Skeletal muscle satellite cell (primary cell): Measurements from ENCODE around the gene MCF2L. TPM values are rescaled to one million over a fixed set of nuclear protein-coding genes. Genes with fewer than 3 reads are reported as not detected.

Source experiments
- H3K27me3 ChIP-seq: 2 replicates; pipeline ENCODE4 v1.7.0; 2013; ENCODE audit warnings: low read length; ENCODE audit not compliant: control insufficient read depth, insufficient read depth
- H3K36me3 ChIP-seq: 2 replicates; pipeline ENCODE4 v1.7.0; 2013; ENCODE audit warnings: mild to moderate bottlenecking, control low read depth, low read length; ENCODE audit not compliant: insufficient read depth
- H3K4me1 ChIP-seq: 2 replicates; pipeline ENCODE4 v1.7.0; 2013; ENCODE audit warnings: low read length; ENCODE audit not compliant: control insufficient read depth, insufficient read depth
- H3K4me2 ChIP-seq: 2 replicates; pipeline ENCODE4 v1.7.0; 2013; ENCODE audit warnings: mild to moderate bottlenecking, low read length
- H3K4me3 ChIP-seq: 2 replicates; pipeline ENCODE4 v1.7.0; 2013; ENCODE audit warnings: low read length
- H3K9ac ChIP-seq: 2 replicates; pipeline ENCODE4 v1.7.0; 2013; ENCODE audit warnings: mild to moderate bottlenecking, low read depth, low read length, moderate library complexity
- H3K9me3 ChIP-seq: replicated peaks from 2 replicates; pipeline ENCODE4 v1.7.0; 2013; ENCODE audit warnings: mild to moderate bottlenecking, control low read depth, low read length
- total RNA-seq: library from RNA; depleted of rRNA; stranded (reverse); fragments of >200 nt; gene quantifications from 2 replicates; pipeline ENCODE4 v1.2.3, GENCODE V29; 2012; rRNA removed

MCF2L gene, protein sequence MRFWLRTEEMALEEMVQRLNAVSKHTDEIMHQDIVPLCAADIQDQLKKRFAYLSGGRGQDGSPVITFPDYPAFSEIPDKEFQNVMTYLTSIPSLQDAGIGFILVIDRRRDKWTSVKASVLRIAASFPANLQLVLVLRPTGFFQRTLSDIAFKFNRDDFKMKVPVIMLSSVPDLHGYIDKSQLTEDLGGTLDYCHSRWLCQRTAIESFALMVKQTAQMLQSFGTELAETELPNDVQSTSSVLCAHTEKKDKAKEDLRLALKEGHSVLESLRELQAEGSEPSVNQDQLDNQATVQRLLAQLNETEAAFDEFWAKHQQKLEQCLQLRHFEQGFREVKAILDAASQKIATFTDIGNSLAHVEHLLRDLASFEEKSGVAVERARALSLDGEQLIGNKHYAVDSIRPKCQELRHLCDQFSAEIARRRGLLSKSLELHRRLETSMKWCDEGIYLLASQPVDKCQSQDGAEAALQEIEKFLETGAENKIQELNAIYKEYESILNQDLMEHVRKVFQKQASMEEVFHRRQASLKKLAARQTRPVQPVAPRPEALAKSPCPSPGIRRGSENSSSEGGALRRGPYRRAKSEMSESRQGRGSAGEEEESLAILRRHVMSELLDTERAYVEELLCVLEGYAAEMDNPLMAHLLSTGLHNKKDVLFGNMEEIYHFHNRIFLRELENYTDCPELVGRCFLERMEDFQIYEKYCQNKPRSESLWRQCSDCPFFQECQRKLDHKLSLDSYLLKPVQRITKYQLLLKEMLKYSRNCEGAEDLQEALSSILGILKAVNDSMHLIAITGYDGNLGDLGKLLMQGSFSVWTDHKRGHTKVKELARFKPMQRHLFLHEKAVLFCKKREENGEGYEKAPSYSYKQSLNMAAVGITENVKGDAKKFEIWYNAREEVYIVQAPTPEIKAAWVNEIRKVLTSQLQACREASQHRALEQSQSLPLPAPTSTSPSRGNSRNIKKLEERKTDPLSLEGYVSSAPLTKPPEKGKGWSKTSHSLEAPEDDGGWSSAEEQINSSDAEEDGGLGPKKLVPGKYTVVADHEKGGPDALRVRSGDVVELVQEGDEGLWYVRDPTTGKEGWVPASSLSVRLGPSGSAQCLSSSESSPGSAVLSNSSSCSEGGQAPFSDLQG
- total RNA-seq, result 6.6 and 8.6 TPM in 2 replicates

DNA sequence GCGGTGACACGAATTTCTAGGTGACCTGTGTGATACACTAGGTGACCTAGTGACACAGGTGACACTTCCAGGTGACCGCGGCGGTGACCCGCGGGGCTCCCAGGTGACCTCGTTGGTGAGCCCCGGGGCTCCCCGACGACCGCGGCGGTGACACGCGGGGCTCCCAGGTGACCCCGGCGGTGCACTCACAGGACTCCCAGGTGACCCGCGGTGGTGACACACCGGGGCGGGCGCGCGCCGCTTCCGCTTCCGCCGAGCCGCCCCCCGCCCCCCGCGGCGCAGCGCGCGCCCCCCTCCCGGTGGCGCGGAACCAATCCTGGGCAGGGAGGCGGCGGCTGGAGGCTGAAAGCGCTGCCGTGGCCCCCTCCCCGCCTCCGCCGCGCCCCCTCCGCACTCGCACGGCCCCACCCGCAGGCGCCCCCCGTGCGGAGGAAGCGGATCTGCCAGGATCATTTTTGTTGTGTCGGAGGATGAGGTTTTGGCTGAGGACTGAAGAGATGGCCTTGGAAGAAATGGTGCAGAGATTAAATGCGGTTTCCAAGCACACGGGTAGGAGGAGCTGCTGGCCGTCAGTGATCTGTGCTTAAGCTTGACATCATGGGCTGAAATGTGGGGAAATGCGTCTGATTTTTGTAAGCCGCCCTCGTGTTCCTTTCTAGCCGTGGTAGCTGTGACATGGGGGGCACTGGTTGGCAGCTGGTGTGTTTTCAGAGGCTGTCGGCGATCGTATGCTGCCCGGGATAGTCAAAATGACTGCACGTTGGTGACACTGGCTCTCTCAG lies at the start of gene MCF2L:
TSS of gene MCF2L (plus strand) at position 305 of the 782 bp plus-strand sequence. CDS start at position 471, 166 bp downstream.
- Histone ChIP-seq H3K27me3 (peaks cover 88% of the 10 kb centered on the region), H3K4me1 (no peaks in the 10 kb centered on the region), H3K9ac (no peak within 1 kb of the TSS), H3K4me3 (no peak within 1 kb of the TSS), H3K36me3 (no peaks in the 10 kb centered on the region), H3K9me3 (no peaks in the 10 kb centered on the region), H3K4me2 (peak within 1 kb of the TSS; percentile 44)

DNA sequence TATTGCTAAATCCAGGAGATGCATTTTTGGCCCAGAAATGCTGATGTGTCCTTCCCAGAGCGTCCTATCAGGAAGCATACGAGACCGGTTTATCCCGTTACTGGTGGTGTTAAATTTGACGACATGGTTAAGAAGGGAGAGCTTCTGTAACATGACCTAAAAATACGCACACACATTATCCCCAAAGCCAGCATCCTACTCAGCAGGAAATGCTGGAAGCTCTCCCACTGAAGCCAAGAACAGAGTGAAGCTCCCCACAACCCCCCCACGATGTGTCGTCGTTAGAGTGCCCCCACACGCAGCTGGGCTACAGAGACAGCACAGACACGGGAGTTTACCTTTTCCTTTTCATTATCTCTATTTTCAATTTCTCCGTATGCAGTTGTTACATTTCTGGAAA lies 45.1 kb upstream of the MCF2L start:
- no peak overlapping the region for H3K4me3 ChIP-seq
- peaks cover 68% of the 10 kb centered on the region for H3K27me3 ChIP-seq

GRCh38 chr13:112924365-112924764 lies 44.6 kb upstream of the MCF2L start:
- Histone ChIP-seq H3K9ac (no peak overlapping the region), H3K4me1 (no peaks in the 10 kb centered on the region), H3K36me3 (no peaks in the 10 kb centered on the region), H3K9me3 (no peaks in the 10 kb centered on the region), H3K4me3 (no peak overlapping the region), H3K27me3 (peaks cover 72% of the 10 kb centered on the region), H3K4me2 (no peak overlapping the region)

More for the DNA sequence above, 45.1 kb upstream of the MCF2L start:
- no peaks in the 10 kb centered on the region for H3K36me3 ChIP-seq
- no peak overlapping the region for H3K9ac ChIP-seq
- H3K9me3 ChIP-seq, result no peaks in the 10 kb centered on the region
- no peaks in the 10 kb centered on the region for H3K4me1 ChIP-seq
- H3K4me2 ChIP-seq, result no peak overlapping the region

- Histone ChIP-seq H3K4me1 (no peaks in the 10 kb centered on the region), H3K4me3 (no peak overlapping the region), H3K9me3 (no peaks in the 10 kb centered on the region), H3K36me3 (no peaks in the 10 kb centered on the region), H3K27me3 (peaks cover 74% of the 10 kb centered on the region), H3K4me2 (no peak overlapping the region), H3K9ac (no peak overlapping the region)
Measured at GRCh38 chr13:112926003-112926402, 43.0 kb upstream of the MCF2L start.

DNA sequence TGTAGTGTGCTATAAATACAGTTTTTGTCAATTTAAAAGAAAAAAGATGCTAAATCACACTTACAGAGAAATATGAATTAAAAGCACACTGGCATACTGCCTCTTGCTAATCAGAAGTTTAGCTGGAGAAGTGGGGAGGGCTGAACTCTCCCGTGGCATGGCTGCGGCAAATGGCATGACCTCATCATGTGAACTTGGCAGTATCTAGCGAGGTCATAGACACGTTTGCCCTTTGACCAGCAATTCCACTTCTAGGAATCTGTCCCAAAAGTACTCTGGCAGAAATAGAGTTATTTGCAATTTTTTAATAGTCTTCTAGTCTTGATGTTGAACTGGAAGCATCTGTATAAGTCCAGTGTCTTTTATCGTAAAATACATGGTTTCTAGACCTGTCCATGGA lies 42.0 kb upstream of the MCF2L start:
- Histone ChIP-seq H3K9me3 (no peaks in the 10 kb centered on the region), H3K27me3 (peaks cover 70% of the 10 kb centered on the region), H3K36me3 (no peaks in the 10 kb centered on the region), H3K4me1 (no peaks in the 10 kb centered on the region), H3K9ac (no peak overlapping the region), H3K4me2 (no peak overlapping the region), H3K4me3 (no peak overlapping the region)

DNA sequence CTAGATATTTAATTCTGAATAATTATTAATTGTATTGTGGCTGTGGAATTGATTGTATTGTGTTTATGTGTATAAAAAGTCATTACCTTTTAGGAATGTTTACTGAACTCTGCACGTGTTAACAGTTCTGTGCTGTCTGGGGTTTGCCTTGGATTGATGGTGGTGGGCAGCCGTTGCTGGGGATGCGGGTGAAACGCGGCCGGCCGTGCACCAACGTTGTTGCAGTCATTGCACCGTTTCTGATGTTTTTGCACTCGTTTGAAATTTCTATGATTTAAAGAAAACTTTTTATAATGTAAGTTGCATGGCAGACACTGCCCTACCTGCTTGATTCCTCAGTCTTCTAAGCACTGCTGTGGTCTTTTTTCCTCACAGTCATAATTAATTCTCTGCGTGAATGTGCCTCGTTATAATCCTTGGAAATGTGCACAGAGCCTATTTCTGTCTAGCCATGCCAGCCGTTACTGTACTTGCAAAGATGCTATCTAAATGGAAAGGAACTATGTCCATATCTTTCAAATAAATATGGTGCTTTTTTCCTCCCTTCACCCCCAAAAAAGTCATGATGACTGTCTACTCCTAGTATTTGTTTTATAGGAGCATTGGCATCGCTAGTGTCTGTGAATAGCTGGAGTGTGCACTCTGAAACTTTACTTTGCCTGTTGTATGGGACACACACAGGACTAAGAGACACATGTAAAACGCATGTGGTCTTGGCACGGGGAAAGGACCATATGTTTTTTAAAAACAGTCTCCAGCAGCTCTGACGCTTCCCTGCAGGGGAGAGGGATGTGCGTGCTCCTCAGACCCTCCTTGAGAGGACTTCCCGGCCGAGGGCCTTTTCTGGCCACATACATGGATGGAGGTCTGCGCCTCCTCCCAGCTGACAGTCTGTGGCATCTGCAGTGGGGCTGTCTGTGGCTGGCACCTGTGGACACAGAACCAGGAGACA lies 40.7 kb upstream of the MCF2L start:
- Histone ChIP-seq H3K9ac (no peak overlapping the region), H3K36me3 (no peaks in the 10 kb centered on the region), H3K4me1 (no peaks in the 10 kb centered on the region), H3K4me3 (no peak overlapping the region), H3K4me2 (no peak overlapping the region), H3K9me3 (no peaks in the 10 kb centered on the region), H3K27me3 (peaks cover 60% of the 10 kb centered on the region)

DNA sequence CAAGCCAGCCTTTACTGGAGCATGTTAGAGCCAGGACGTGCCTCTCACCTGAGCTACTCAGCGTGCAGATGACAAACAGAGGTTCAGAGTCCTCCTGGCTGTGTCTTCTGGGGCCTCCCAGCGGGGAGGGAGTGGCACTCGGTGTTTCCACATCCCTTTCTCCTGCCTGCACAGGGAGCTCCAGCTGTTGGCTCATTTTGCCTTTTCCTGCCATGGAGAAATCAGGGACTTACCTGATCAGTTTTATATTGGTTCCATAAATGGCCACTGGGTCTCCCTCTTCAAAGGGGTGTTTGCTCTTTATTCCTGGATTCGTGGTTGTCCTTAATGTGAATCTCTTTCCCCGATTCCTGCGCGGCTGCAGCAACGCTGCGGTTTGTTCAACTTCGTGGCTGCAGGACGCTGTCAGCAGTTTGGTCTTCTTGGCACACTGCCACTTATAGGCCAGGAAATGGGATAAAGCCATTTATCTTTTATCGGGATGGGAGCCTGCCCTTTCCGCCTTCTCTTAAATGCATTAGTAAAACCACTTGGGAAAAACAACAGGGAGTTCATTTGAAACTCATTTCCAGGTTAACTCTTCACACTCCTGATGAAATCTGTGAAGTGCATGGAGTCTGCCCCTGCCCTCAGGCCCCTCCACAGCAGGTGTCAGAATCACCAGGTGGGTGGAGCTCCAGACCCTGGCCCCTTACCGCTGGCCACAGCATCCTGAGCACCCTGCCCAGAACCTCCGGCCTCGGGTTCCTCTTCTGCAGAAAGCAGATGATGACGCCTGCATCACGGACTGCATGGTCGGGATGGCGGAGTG lies 39.8 kb upstream of the MCF2L start:
- Histone ChIP-seq H3K9ac (no peak overlapping the region), H3K27me3 (peaks cover 53% of the 10 kb centered on the region), H3K4me3 (no peak overlapping the region)

GRCh38 chr13:112929783-112930055 lies 39.3 kb upstream of the MCF2L start:
- Histone ChIP-seq H3K27me3 (peaks cover 48% of the 10 kb centered on the region), H3K4me2 (no peak overlapping the region), H3K4me3 (no peak overlapping the region), H3K9me3 (no peaks in the 10 kb centered on the region), H3K9ac (no peak overlapping the region), H3K36me3 (no peaks in the 10 kb centered on the region), H3K4me1 (no peaks in the 10 kb centered on the region)

More for the DNA sequence above, 39.8 kb upstream of the MCF2L start:
- Histone ChIP-seq H3K4me2 (no peak overlapping the region), H3K9me3 (no peaks in the 10 kb centered on the region), H3K36me3 (no peaks in the 10 kb centered on the region), H3K4me1 (no peaks in the 10 kb centered on the region)

DNA sequence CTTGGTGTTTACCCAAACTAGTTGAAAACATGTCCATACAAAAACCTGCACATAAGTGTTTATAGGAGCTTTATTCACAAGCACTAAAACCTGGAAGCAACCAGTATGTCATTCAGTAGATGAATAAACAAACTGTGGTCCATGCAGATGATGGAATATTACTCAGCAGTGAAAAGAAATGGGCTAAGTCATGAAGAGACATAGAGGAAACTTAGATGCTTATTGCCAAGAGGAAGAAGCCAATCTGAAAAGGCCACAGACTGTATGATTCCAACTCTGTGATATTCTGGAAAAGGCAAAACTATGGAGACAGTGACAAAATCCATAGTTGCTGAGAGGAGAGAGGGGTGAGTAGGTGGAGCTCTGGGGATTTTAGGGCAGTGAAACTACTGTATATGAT lies 38.8 kb upstream of the MCF2L start:
- Histone ChIP-seq H3K36me3 (no peaks in the 10 kb centered on the region), H3K9ac (no peak overlapping the region), H3K4me2 (no peak overlapping the region), H3K27me3 (peaks cover 43% of the 10 kb centered on the region), H3K4me1 (no peaks in the 10 kb centered on the region), H3K9me3 (no peaks in the 10 kb centered on the region), H3K4me3 (no peak overlapping the region)
